SK-N-MC (cell line): Measurements from ENCODE around the gene PXN.

ENCODE experiments used
- DNase-seq: peaks from one replicate; pipeline ENCODE4 v3.0.0-alpha.2; 2011; ENCODE audit warnings: low read depth, low spot score
- H3K27ac ChIP-seq: fragments of 200-600 bp; sonication (generic); 2 replicates; pipeline ENCODE4 v1.5.1; 2016; ENCODE audit warnings: mixed run types
- H3K36me3 ChIP-seq: fragments of 200-600 bp; sonication (generic); 2 replicates; pipeline ENCODE4 v1.6.1; 2017; ENCODE audit warnings: antibody characterized with exemption, low read length, mixed read lengths; ENCODE audit not compliant: insufficient read depth
- H3K4me3 ChIP-seq: fragments of 200-600 bp; sonication (generic); 2 replicates; pipeline ENCODE4 v1.5.1; 2016
- H3K9ac ChIP-seq: fragments of 200-600 bp; sonication (generic); 2 replicates; pipeline ENCODE4 v1.8.0; 2017; ENCODE audit warnings: mixed run types, mixed read lengths; ENCODE audit not compliant: insufficient read length
- H3K9me3 ChIP-seq: fragments of 200-600 bp; sonication (generic); 2 replicates; pipeline ENCODE4 v1.6.1; 2017; ENCODE audit warnings: low read depth, mild to moderate bottlenecking, antibody characterized with exemption, low read length, moderate library complexity, mixed read lengths
- EZH2 ChIP-seq: fragments of 200-600 bp; sonication (generic); IDR thresholded peaks from one replicate; pipeline ENCODE4 v1.6.1; 2017; ENCODE audit warnings: antibody characterized with exemption
- FOXP2 ChIP-seq: optimal IDR thresholded peaks from 2 replicates; pipeline ENCODE3; 2011; ENCODE audit warnings: mild to moderate bottlenecking, moderate library complexity; ENCODE audit not compliant: insufficient read depth; ENCODE audit errors: extremely low read length, control extremely low read depth
- POLR2AphosphoS5 ChIP-seq: IDR thresholded peaks from 2 replicates; pipeline ENCODE4 v1.6.1; 2012; ENCODE audit warnings: mild to moderate bottlenecking, low read depth, low read length, borderline replicate concordance

PXN gene

DNA sequence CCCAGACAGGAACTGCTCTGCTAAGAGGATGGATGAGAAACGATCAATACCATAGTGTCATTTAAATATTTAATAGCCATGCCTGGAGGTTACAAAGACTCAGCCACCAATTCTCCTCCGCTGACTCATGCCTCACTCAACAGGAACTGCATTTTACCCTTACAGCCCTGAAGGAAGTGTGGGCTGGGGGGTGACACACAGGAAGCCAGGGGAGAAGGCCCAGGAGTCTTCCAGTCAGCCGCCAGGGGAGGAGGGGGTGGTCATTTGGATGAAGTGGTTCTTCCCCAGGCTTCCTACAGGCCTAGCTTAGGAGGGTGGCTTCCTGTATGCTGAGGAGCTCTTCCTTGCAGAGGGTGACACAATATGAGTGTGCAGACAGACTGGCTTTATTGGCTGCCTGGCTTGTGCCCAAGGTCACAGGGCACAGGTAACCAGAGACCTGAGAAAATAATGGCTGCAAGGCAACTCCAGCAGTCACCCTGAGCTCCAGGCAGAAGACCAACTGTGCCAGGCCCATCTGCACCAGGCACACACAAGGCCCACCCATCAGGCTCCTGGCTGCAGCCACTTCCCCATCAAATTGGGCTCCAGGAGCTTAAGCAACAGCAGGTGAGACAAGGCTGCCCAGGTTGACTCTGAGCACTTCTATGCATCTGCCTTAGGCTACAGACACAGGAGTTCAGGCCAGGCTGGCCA lies 34.1 kb downstream of the PXN start:
- Histone ChIP-seq H3K9me3 (no peaks in the 10 kb centered on the region), H3K4me3 (peak overlapping the region; percentile 6; the same call in 1 of the 2 replicates), H3K9ac (peak overlapping the region; percentile 3), H3K27ac (peak overlapping the region; percentile 78), H3K36me3 (no peaks in the 10 kb centered on the region)
- TF ChIP-seq POLR2AphosphoS5 (0 out of 2 replicates have a peak, but pooled peaks have one; percentile 27), FOXP2 (no peak)
- DNase-seq = no peak

DNA sequence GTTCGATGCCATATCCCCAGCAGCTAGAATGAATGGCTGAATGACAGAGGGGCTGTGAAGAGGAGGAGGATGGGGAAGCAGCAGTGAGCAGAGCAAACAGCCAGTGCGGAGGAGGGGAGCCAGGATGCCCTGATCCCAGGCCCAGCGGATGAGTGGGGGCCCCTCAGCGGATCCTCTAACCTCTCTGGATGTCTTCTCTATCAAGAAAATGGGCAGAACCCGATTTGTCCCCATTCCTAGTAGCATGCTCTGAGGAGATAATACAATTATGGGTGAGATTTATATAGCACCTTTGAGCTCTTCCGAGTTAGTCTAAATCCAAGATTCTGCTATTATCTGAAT lies 34.6 kb downstream of the PXN start:
- Histone ChIP-seq H3K4me3 (peak overlapping the region; percentile 6; the same call in 1 of the 2 replicates), H3K9me3 (no peaks in the 10 kb centered on the region), H3K27ac (peak overlapping the region; percentile 78), H3K36me3 (no peaks in the 10 kb centered on the region), H3K9ac (peak overlapping the region; percentile 3)
- DNase-seq = no peak
- TF ChIP-seq EZH2 (no peak), FOXP2 (no peak), POLR2AphosphoS5 (no peak)

DNA sequence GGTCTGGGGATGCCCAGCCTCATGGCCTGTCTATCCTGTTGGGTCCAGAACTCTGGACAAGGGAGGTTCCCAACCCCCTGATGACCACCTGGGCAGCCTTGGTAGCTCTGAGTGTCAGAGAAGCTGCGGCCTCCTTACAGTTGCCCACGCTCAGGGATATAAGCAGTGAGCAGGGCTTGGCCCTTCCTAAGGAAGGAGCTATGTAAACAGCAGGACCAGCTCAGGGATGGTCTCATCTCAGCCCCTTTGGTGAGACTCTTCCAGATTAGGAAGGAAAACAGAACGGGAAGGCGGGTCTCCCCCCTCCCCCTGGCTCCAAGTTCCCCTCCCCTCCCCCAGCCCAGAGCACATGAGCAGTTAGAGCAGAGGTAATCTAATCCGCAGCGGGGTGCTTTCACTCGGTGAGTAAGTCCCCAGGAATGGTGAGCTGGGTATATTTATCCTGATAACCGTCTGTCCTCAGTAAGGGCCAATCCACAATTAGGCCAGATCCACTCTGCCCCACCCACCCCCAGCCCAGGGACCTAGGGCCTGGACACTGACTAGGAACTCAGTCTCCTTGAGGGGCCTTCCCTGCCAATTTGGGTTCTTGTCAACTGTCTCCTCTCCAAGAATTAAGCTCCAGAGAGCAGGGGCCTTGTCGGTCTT lies 35.1 kb downstream of the PXN start:
- no peak for DNase-seq
- Histone ChIP-seq H3K27ac (peak overlapping the region; percentile 78), H3K9ac (peak overlapping the region; percentile 61), H3K9me3 (no peaks in the 10 kb centered on the region), H3K36me3 (no peaks in the 10 kb centered on the region), H3K4me3 (peak overlapping the region; percentile 48)
- TF ChIP-seq EZH2 = no peak
- TF ChIP-seq FOXP2 = no peak
- no peak for TF ChIP-seq POLR2AphosphoS5

DNA sequence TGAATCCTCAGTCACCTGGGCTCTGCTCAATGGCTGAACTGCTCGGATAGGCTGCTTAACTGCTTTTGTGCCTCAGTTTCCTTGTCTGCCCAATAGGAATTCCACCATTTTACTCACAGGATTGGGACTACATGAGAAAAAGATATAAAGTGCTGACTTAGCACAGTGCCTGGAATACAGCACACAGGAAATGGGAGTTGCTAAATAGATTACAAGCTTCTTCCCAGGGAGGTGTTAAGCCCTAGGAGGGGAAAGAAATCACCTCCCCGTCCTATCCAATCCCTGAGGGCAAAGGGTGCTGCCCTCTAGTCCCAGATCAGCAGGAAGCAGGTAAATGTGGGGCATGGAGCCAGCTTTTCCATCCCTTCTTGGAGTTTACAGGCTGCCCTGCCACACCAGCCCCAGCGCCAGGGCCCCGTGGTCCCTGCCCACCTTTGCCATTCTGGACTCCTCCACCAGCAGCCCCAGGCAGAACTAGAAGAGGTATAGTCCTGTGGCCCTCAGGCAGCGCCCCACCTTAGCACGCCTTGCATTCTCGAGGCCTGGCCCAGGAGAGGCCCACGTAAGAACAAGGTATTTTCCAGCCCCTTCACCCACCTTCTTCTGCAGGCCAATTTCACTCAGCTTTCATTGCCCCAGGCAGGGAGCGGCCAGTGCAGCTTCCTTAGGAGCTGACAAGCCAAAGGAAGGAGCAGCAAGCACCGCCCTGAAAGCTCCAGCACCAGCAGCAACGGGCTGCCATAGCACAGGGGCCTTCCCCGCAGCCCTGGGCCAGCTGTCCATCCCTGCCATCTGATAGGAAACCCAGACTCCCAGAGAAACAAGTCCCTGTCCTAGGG lies 35.8 kb downstream of the PXN start:
- peak; percentile 50 for DNase-seq
- no peaks in the 10 kb centered on the region for H3K9me3 ChIP-seq
- H3K4me3 ChIP-seq = peak overlapping the region; percentile 48
- peak overlapping the region; percentile 61 for H3K9ac ChIP-seq
- H3K27ac ChIP-seq = peak overlapping the region; percentile 78
- no peaks in the 10 kb centered on the region for H3K36me3 ChIP-seq
- TF ChIP-seq FOXP2 = no peak
- peak; percentile 33; the same call in 1 of the 2 replicates for TF ChIP-seq POLR2AphosphoS5

DNA sequence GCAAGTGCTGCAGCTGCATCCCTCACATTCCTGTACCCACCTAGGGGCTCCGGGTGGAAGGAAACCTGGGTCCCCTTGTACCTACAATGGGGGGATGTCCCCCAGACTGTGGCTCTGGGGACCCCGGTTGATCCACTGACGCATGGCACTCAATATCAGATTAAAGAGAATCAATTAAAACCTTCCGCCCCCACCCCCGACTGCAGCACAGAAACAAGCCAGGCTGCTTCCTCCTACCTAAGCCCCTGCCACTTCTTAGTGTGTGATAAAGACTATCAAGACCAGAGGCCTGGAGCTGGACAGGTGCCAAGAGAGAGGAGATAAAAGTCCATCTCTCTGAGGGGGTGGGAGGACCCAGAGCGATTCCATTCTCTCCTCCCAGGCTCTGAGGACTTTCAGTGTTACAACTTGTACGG lies 36.5 kb downstream of the PXN start:
- H3K36me3 ChIP-seq = no peaks in the 10 kb centered on the region
- DNase-seq = no peak
- peak overlapping the region; percentile 48 for H3K4me3 ChIP-seq
- no peaks in the 10 kb centered on the region for H3K9me3 ChIP-seq
- H3K27ac ChIP-seq = peak overlapping the region; percentile 78
- TF ChIP-seq EZH2 = no peak
- no peak for TF ChIP-seq POLR2AphosphoS5
- no peak for TF ChIP-seq FOXP2
- H3K9ac ChIP-seq = no peak overlapping the region

DNA sequence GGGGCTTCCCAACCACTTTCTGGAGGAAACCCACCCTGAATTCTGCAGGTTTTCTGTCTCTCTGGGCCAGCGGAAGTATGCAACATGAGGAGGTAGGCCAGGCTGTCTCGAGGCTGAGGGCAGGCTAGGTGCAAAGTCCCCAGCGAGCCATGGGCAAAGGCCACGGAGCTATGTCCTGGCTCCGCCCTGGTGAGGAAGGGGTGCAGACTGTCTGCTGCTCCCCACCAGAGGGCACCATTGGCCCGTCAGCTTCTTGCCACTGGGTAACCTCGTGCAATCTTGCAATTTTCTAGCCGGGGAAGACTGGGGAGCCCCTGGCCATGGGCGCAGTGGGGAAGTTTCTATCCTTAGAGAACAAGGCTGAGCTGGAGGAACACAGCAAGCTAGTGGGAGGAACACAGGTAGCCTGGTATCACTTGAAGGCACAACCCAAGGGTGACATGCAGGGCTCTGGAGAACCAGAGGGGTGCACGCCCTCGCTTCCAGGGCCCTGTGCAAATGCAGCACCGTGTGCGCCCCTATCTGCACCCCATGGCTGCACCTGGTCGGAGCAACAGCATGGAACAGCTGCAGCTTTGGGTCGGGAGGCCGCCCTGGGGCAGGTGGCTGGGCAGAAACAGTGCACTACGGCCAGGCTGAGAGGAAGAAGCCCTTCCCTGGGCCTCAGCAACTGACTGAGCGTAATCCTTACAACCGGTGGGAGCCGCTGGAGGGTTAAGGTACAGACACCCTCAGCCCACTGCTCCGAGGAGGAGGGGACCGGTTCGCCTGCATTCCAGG lies 37.0 kb downstream of the PXN start:
- peaks cover 4% of the 10 kb centered on the region; the same call in 1 of the 2 replicates for H3K36me3 ChIP-seq
- H3K9ac ChIP-seq = no peak overlapping the region
- H3K9me3 ChIP-seq = no peaks in the 10 kb centered on the region
- DNase-seq = peak; percentile 59
- peak overlapping the region; percentile 48 for H3K4me3 ChIP-seq
- peak overlapping the region; percentile 78 for H3K27ac ChIP-seq
- no peak for TF ChIP-seq POLR2AphosphoS5
- no peak for TF ChIP-seq EZH2
- no peak for TF ChIP-seq FOXP2

DNA sequence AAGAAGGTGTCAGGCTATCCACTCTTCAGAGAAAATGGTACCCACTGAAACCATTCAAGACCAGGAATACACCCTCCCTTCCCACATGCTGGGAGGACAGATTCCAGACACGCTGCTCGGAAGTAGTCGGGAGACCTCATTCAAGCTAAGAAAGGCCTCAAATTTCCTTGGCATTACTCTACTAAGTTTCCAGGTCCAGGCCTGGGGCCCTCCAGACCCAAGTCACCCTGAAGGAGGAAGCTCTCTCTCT lies 37.6 kb downstream of the PXN start:
- Histone ChIP-seq H3K9ac (no peak overlapping the region), H3K4me3 (no peak overlapping the region), H3K9me3 (no peaks in the 10 kb centered on the region), H3K36me3 (peaks cover 5% of the 10 kb centered on the region; the same call in 1 of the 2 replicates), H3K27ac (peak overlapping the region; percentile 17; the same call in 1 of the 2 replicates)
- no peak for DNase-seq
- no peak for TF ChIP-seq EZH2
- TF ChIP-seq POLR2AphosphoS5 = no peak
- no peak for TF ChIP-seq FOXP2

DNA sequence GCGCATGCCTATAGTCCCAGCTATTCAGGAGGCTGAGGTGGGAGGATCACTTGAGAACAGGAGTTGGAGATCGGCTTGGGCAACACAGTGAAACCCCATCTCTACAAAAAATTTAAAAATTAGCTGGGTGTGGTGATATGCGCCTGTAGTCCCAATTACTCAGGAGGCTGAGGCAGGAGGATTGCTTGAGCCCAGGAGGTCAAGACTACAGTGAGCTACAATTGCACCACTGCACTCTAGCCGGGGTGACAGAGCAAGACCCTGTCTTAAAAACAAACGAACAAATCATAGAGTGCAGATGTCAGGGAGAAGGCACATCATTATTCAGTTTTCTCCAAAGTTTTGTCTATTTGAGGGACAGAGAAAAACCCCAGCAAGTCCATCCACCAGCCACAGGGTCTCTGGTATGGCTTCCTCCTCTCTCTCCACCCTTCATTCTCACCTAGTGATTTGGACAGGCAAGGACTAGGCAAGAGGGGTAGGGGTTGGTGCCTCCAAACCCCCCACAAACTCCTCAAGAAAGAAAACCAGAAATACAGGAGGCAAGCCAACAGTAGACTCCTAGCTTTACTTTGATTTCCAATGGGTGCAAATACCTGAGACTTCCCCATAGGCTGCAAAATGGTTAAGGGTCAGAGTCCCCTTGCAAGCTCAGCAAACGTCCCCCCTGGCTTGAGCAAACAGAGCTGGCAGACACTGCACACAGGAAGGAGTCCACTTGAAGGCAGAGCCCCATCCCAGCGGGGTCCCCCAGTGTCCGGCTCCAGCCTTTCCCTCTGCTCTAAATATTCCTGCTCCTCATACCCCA lies 38.1 kb downstream of the PXN start:
- H3K9me3 ChIP-seq = no peaks in the 10 kb centered on the region
- no peak for TF ChIP-seq EZH2
- TF ChIP-seq POLR2AphosphoS5 = no peak
- TF ChIP-seq FOXP2 = no peak
- H3K4me3 ChIP-seq = no peak overlapping the region
- peaks cover 9% of the 10 kb centered on the region; the same call in 1 of the 2 replicates for H3K36me3 ChIP-seq
- H3K9ac ChIP-seq = no peak overlapping the region
- no peak for DNase-seq
- H3K27ac ChIP-seq = no peak overlapping the region
